ENCODE results near the gene PIGBOS1. TPM values are rescaled to one million over a fixed set of nuclear protein-coding genes. Genes with fewer than 3 reads are reported as not detected.

Gene PIGBOS1
- total RNA-seq, 2 donors from 2014 or later, result 12.1 to 14.3 TPM

- TF ChIP-seq CTCF (conservative IDR thresholded peaks at IDR 0.05), result no peak
- H3K4me1 ChIP-seq (ENCODE audit: control insufficient read depth, insufficient read depth, low read length), result no peaks in the 10 kb centered on the region
- Mint-ChIP-seq H3K27ac (no peak overlapping the region), H3K27me3 (ENCODE audit: insufficient read depth) (no peaks in the 10 kb centered on the region), H3K4me3 (no peak overlapping the region), H3K9me3 (peaks cover 51% of the 10 kb centered on the region), H3K36me3 (ENCODE audit: low read depth) (peaks cover 10% of the 10 kb centered on the region), H3K4me1 (no peaks in the 10 kb centered on the region)
- H3K4me3 ChIP-seq (ENCODE audit: low read length), result no peak overlapping the region
- no peaks in the 10 kb centered on the region for H3K27me3 ChIP-seq (ENCODE audit: control insufficient read depth, insufficient read depth, low read length, poor library complexity, severe bottlenecking)
- H3K27ac ChIP-seq (ENCODE audit: low read depth, low read length), result no peak overlapping the region
- no peaks in the 10 kb centered on the region for H3K36me3 ChIP-seq (ENCODE audit: control insufficient read depth, insufficient read depth, low read length)
- H3K9me3 ChIP-seq (ENCODE audit: control insufficient read depth, low read length), result peaks cover 14% of the 10 kb centered on the region
- no peak for DNase-seq
- no peak overlapping the region for H3K9ac ChIP-seq (ENCODE audit: extremely low read depth, low read length, poor library complexity, severe bottlenecking)
Observed at GRCh38 chr15:55297315-55297714, 21.6 kb downstream of the PIGBOS1 start.

GRCh38 chr15:55290528-55291057 is 28.3 kb downstream of the PIGBOS1 start:
- peak; percentile 96 for DNase-seq
- TF ChIP-seq CTCF (conservative IDR thresholded peaks at IDR 0.05), result peak; percentile 93
- 30 to 38% methylated on average over 10 to 17 of the region's 17 CpGs for WGBS, 2 experiments (ENCODE audit: insufficient coverage in 1 of 2, insufficient read length in 1 of 2)
- Mint-ChIP-seq H3K4me3 (peak overlapping the region; percentile 69), H3K4me1 (peaks cover 6% of the 10 kb centered on the region), H3K27ac (peak overlapping the region; percentile 78), H3K9me3 (no peaks in the 10 kb centered on the region), H3K27me3 (ENCODE audit: insufficient read depth) (no peaks in the 10 kb centered on the region), H3K36me3 (ENCODE audit: low read depth) (no peaks in the 10 kb centered on the region)
- no peaks in the 10 kb centered on the region for H3K36me3 ChIP-seq (ENCODE audit: control insufficient read depth, insufficient read depth, low read length)
- H3K9me3 ChIP-seq (ENCODE audit: control insufficient read depth, low read length), result no peaks in the 10 kb centered on the region
- H3K4me3 ChIP-seq (ENCODE audit: low read length), result peak overlapping the region; percentile 91
- peak overlapping the region; percentile 68 for H3K9ac ChIP-seq (ENCODE audit: extremely low read depth, low read length, poor library complexity, severe bottlenecking)
- no peaks in the 10 kb centered on the region for H3K27me3 ChIP-seq (ENCODE audit: control insufficient read depth, insufficient read depth, low read length, poor library complexity, severe bottlenecking)
- H3K27ac ChIP-seq (ENCODE audit: low read depth, low read length), result no peak overlapping the region
- no peaks in the 10 kb centered on the region for H3K4me1 ChIP-seq (ENCODE audit: control insufficient read depth, insufficient read depth, low read length)

GRCh38 chr15:55289746-55290527 is 29.0 kb downstream of the PIGBOS1 start, which contains the start of gene RAB27A:
RAB27A (minus strand) TSS chr15:55289813; CDS start chr15:55234934, 54,879 bp downstream.
- Histone ChIP-seq H3K9ac (ENCODE audit: extremely low read depth, low read length, poor library complexity, severe bottlenecking) (peak within 1 kb of the TSS; percentile 68), H3K4me3 (ENCODE audit: low read length) (peak within 1 kb of the TSS; percentile 91), H3K27ac (ENCODE audit: low read depth, low read length) (no peak within 1 kb of the TSS), H3K9me3 (ENCODE audit: control insufficient read depth, low read length) (no peaks in the 10 kb centered on the region), H3K36me3 (ENCODE audit: control insufficient read depth, insufficient read depth, low read length) (no peaks in the 10 kb centered on the region), H3K27me3 (ENCODE audit: control insufficient read depth, insufficient read depth, low read length, poor library complexity, severe bottlenecking) (no peaks in the 10 kb centered on the region), H3K4me1 (ENCODE audit: control insufficient read depth, insufficient read depth, low read length) (no peaks in the 10 kb centered on the region)
- Mint-ChIP-seq H3K9me3 (no peaks in the 10 kb centered on the region), H3K4me3 (peak within 1 kb of the TSS; percentile 69), H3K27me3 (ENCODE audit: insufficient read depth) (no peaks in the 10 kb centered on the region), H3K4me1 (peaks cover 8% of the 10 kb centered on the region), H3K36me3 (ENCODE audit: low read depth) (no peaks in the 10 kb centered on the region), H3K27ac (peak within 1 kb of the TSS; percentile 78)
- peak; percentile 90 for DNase-seq
- TF ChIP-seq CTCF (conservative IDR thresholded peaks at IDR 0.05), result no peak
- WGBS, 2 experiments (ENCODE audit: insufficient coverage in 1 of 2, insufficient read length in 1 of 2), result 0% methylated on average over 7 to 69 of the region's 69 CpGs
